NCI-H1694 (cell line): Measurements from ENCODE around the gene HSP90AA1.
"Not testable (repeated sequence)": the region's sequence is repeated elsewhere in the genome, so short reads cannot be mapped to it uniquely, and the experiment has no call there.

Source experiments
- DNase-seq: peaks from one replicate; lab custom pipeline; 2025; lab: John Stamatoyannopoulos, UW

Gene HSP90AA1

DNA sequence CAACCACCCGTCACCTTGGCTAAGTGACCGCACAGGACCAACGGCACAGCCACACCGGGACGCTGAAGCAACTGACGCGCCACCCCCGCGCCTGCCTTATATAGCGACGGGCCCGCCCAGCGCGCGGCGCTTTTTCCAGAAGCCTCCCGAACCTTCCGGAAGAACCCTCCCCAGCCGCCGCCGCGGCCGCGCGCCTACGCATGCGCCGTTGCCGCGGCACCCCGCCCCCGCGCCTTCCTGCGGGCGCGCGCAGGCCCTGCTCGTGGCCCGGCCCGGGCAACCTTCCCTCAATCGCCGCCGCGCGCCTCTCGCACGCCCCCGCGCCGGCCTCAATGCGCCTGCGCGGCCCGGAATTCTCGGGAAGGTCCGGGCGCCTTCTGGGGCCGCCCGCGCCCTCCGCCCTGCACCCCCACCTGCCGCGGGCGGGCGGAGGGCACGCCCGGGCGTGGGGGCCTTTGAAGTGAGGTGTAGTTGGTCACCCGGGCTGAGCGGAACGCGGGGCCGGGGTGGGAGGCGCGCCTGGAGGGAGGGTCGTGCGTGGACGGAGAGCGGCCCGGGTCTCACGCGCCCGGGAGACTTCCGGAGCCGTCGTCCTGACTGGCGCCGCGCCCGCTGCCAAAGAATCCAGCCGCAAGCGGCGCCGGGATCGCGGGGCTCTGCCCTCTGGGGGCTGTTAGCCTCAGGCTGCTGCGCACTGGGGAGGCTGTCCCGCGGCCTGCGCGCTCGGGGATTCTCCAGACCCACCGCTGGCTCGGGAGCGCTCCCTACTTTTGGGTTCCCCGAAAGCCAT lies at the start of gene HSP90AA1:
Gene HSP90AA1 (minus strand): TSS at position 73 of the 790 bp plus-strand sequence. CDS start 666 bp downstream, outside the sequence.
- DNase-seq, result peak; percentile 95

DNA sequence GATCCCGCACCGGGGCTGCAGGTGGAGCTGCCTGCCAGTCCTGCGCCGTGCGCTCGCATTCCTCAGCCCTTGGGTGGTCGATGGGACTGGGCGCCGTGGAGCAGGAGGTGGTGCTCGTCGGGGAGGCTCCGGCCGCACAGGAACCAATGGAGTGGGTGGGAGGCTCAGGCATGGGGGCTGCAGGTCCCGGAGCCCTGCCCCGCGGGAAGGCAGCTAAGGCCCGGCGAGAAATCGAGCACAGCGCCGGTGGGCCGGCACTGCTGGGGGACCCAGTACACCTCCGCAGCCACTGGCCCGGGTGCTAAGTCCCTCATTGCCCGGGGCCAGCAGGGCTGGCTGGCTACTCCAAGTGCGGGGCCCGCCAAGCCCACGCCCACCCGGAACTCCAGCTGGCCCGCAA lies 48.6 kb upstream of the HSP90AA1 start:
- DNase-seq, result not testable (repeated sequence)

DNA sequence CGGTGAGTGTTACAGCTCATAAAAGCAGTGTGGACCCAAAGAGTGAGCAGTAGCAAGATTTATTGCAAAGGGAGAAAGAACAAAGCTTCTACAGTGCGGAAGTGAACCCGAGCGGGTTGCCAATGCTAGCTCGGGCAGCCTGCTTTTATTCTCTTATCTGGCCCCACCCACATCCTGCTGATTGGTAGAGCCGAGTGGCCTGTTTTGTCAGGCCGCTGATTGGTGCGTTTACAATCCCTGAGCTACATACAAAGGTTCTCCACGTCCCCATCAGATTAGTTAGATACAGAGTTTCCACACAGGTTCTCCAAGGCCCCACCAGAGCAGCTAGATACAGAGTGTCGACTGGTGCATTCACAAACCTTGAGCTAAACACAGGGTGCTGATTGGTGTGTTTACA lies 47.9 kb upstream of the HSP90AA1 start:
- DNase-seq, result not testable (repeated sequence)

DNA sequence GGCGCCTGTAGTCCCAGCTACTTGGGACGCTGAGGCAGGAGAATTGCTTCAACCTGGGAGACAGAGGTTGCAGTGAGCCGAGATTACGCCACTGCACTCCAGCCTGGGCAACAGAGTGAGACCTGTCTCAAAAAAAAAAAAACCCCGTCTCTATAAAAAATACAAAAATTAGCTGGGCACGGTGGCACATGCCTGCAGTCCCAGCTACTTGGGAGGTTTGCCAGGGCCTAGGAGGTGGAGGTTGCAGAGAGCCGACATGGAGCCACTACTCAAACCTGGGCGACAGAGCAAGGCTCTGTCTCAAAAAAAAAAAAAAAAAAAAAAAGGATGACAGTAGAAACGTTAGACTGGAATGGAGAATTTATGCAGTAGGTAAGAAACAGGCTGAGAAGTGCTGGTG lies 47.2 kb upstream of the HSP90AA1 start:
- DNase-seq, result not testable (repeated sequence)

DNA sequence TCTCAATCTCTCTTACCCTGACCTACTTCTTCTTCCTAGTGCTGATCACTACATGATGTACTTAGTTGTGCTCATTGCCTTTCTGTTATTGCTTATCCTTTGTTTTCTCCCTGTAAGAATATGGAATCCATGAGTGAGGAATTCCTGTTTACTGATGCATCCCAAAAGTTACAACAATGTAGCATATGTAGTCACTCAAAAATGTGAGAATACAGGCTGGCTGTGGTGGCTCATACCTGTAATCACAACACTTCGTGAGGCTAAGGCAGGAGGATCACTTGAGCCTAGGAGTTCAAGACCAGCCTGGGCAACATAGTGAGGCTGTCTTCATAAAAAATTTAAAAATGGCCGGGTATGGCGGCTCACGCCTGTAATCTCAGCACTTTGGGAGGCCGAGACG lies 44.9 kb upstream of the HSP90AA1 start:
- DNase-seq, result no peak

DNA sequence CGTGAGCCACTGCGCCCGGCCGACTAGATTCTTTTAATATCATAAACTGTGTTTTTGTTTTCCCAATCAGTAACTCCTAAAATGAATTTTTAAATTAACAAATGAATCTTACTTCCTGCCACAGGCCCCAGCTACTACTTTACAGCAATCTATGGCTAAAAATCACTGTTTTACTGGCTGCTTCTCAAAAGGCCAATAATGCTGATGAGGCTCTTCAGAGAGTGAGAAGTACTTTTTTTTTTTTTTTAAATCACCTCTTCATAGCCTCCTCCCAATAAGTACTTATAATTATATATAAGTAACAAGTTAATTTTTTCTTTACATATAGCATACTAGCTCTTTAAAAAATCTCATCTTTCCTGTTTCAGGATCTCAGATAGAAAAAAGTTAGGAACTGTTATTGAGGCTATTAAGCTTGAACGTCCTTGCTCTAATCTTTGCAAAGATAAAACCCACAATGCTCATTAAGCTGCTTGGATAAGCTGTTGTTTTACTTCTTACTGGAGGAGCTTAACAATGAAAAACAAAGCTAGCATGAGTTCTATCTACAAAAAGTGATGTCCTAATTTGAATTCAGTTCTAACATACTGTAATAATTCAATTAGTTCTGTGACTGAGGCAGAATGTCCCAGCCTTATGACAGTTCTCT lies 40.1 kb upstream of the HSP90AA1 start:
- DNase-seq, result no peak

DNA sequence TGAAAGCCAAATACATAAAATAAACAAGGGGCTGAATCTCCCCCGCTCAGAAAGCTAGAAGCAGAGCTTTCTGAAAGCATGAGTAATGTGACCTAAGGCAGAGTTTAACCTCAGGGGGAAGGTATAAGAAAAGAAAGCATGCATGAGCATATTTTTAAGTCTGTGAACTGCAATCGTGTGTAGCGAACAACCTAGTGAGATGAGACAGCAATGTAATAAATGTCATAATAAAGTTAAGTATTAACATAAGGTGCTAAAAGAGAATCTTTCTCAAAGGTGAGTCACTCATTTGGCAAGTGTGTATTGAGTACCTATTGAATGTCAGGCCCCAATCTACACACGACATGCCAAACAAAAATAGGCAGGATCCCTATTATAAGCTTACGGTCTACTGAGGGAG lies 38.7 kb upstream of the HSP90AA1 start:
- DNase-seq, result no peak

DNA sequence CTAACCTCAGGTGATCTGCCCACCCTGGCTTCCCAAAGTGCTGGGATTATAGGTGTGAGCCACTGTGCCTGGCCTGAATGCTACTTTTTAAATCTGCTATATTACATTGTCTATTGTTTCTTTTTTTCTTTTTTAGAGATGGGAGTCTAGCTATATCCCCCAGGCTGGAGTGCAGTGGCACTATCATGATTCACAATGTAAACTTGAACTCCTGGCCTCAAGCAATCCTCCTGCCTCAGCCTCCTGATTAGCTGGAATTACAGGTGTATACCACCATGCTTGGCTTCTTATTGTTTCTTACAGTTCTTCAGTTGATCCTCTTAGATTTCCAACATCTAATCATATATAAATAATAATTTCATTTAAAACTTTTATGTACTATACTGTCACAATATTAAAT lies 37.6 kb upstream of the HSP90AA1 start:
- DNase-seq, result no peak

DNA sequence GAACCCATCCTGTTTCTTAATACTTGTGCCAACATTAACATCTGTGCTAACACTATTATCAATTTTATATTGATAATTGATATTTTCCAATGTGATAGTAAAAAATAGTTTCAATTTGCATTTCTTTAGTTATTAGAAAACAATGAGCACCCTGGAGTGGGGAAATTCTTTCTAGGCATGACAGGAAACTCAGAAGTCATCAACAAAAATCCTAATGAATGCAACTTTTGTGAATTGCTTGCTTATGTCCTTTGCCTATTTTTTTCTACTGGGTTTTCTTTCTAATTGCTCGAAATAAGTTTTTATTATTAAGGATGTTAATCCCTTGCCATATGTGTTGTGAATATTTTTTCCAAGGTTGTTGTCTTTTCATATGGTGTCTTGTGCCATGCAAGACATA lies 34.7 kb upstream of the HSP90AA1 start:
- no peak for DNase-seq

DNA sequence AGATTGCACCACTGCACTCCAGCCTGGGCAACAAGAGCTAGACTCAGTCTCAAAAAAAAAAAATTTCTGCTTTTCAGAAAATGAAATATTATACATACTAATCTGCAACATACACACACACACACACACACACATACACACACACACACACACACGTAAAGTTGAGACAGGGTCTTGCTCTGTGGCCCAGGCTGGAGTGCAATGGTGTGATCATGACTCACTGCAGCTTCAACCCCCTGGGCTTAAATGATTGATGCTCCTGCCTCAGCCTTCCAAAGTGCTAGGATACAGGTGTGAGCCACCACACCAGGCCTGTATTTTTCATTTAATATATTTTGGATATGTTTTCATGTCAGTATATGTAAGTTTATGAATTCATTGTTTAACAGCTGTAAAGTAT lies 34.0 kb upstream of the HSP90AA1 start:
- no peak for DNase-seq

DNA sequence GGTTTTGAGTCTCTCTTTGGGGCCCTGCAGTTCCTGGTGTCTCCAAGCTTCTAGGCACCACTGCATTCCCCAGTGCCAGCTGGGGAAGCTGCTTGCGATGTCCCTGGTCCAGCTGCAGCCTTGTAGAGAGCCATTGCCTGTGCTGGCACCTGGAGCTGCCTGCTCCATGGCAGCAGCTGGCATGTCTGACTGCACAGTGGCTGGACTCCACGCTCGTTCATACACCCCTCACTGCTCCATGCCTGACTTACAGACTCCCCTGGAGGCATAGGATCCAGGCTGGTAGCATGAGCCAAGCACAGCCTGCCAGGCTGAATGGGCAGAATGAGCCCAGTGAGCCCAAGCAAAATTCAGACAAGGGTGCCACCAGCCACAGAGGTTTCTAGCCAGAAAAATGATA lies 31.0 kb upstream of the HSP90AA1 start:
- DNase-seq, result no peak

DNA sequence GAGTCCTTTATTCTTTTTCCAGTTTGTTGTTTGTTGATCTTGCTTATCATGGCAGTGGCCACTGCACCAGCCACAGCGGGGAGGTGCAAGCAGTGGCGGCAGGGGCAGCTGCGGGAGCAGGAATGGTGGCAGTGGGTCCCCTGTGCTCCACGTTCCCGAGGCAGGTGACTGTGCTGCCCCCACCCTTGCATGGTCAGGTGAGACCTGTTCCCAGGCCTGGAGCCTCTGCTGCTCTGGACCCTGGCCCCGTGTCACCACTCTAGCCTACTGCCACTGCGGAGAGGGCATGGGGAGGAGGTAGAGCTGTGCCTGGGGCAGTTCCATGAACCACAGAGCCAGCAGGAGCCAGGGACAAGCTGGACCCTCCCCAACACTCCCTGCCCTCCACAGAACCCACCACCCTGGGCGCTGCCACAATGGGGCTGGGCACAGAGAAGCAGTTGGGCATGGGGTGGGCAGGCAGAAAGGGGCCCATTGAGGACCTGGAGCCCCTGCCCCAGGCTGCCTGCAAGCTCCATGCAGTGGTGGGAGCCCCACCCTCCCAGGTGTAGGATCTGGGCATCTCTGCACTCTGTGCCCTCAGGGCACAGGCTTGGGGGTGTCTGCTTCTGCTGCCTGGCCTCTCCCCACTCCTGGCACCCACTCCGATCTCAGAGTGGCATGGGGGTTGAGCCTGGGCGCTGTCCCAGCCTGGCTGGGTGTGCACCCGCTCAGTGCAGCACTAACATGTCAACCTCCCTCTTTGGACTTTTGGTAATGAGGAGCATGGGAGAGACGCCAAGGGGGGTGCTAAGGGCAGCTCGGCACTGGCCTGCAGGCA lies 29.7 kb upstream of the HSP90AA1 start:
- DNase-seq, result no peak

DNA sequence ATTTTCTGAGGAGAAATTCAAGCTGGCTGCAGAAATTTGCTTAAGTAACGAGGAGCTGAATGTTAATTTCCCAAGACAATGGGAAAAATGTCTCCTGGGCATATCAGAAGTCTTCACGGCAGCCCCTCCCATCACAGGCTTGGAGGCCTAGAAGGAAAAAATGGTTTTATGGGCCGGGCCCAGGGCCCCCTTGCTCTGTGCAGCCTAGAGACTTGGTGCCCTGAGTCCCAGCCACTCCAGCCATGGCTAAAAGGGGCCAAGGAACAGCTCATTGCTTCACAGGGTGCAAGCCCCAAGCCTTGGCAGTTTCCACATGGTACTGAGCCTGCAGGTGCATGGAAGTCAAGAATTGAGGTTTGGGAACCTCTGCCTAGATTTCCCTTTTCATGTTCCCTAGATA lies 24.3 kb upstream of the HSP90AA1 start:
- no peak for DNase-seq

DNA sequence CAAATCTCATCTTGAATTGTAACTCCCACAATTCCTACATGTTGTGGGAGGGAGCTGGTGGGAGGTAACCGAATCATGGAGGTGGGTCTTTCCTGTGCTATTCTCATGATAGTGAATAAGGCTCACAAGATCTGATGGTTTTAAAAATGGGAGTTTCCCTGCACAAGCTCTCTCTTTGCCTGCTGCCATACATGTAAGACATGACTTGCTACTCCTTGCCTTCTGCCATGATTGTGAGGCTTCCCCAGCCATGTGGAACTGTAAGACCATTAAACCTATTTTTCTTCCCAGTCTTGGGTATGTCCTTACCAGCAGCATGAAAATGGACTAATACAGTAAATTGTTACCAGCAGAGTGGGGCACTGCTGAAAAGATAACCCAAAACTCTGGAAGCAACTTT lies 22.5 kb upstream of the HSP90AA1 start:
- DNase-seq, result not testable (repeated sequence)

DNA sequence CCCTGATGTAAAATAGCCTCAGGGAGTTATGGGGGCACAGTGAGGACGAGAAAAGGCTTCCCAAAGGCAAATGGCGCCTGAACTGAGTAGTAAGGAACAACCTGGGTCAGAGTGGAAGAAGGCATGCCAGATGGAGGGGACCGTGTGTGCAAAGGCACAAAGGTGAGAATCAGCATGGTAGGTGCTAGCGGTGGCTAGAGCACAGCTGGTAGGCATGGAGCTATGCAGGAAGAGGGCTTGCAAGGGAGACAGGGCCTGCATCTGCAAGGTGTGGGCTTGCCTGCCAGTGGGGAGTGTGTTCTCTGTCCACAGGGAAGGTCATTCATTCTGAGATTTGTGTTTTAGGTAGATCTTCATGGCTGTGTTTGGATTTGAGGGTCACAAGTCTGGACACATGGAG lies 18.5 kb upstream of the HSP90AA1 start:
- DNase-seq, result no peak

DNA sequence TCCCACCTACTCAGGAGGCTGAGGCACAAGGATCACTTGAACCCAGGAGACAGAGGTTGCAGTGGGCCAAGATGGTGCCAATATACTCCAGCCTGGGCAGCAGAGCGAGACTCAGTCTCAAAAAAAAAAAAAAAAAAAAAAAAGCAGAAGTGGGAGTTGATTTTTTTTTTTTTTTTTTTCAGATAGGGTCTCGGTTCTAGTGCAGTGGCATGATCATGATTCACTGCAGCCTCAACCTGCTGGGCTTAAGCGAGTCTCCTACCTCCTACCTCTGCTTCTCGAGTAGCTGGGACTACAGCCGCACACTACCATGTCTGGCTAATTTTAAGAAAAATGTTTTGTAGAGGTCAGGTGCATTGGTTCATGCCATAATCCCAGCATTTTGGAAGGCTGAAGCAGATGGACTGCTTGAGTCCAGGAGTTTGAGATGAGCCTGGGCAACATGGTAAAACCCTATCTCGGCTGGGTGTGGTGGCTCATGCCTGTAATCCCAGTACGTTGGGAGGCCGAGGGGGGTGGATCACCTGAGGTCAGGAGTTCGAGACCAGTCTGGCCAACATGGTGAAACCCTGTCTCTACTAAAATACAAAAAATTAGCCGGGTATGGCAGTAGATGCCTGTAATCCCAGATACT lies 16.3 kb upstream of the HSP90AA1 start:
- no peak for DNase-seq

DNA sequence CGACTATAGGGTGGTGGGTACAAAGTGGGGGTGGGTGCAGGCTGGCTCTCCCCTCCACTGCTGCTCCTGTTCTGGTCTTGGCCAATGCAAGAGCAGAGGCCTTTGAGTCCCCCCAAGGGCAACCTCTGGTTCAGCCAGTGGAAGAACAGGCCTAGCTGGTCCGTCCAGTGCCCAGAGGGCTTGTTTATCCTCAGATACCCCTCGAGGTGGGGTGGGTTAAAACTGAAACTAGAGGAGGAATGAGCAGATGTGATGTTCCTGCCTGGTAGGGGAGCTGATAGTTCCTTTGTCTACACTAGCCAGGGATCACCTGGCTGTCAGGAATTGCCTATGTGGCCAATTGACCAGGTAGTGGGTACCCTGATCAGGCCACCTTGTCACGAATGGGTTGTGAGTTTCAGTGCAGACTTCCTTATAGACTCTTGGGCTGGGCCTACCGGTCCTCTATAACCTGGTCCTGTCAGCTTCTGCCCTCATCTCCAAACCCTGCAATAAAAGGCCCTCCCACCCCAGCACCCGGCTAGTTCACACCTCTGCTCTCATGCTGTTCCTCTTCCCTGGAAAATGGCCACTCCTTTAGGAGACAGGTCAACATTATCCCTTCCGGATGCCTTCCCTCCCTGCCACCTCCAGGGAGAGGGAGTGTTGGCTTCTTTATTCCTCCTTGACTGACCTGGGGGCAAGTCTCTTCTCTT lies 10.7 kb upstream of the HSP90AA1 start:
- no peak for DNase-seq

DNA sequence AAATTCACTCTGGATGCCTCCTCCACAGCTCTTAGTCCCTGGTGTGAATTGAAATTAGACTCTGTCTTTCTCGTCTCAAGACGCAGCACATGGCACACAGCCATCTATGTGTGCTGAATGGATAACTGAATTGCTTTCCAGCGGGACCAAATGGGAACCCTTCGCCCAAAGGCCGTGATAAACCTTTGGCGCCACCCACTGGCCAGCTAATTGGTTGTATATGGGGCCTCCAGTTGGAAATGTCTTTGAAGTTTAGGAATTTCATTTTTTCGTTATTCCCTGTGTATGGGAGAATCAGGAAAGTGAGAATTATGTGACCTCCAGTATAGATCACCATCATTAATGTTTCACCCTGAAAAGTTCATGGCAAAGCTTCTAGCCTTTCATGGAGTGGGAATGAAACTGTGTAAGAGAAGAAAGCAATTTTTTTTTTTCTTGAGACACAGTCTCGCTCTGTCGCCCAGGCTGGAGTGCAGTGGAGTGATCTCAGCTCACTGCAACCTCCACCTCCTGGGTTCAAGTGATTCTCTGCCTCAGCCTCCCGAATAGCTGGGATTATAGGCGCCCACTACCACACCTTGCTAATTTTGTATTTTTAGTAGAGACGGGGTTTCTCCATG lies 9.8 kb upstream of the HSP90AA1 start:
- peak; percentile 96 for DNase-seq

DNA sequence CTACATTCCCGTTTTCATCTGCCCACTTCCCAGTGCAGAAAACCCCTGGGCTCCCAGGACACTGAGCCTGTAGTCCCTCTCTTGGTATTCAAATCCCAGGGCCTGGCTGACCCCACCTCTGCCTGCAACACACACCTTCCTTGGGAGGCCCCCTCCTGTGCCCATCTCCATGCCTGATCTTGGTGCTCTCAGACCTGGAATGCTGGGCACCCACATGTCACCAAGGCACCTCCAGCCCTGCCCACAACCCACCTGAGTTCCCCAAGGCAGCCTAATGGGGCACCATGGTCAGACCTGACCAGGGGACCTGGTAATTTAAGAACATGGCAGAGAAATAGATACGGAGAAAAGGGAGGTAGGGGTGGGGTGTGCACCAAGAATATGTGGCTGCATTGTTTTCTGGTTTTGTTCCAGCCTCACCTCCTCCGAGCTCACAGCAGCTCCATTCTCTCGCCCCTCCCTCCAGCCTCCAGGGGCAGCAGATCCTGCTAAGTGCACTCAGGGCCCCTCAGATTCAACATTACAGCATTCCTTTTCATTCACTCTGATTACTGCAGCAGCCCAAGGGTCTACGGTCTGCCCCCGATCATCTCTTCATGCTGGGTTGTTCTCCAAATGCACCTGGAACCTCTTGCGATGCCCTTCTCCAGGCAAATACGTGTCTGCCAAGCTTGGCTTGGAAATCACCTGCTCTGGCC lies 9.2 kb upstream of the HSP90AA1 start:
- DNase-seq, result no peak

DNA sequence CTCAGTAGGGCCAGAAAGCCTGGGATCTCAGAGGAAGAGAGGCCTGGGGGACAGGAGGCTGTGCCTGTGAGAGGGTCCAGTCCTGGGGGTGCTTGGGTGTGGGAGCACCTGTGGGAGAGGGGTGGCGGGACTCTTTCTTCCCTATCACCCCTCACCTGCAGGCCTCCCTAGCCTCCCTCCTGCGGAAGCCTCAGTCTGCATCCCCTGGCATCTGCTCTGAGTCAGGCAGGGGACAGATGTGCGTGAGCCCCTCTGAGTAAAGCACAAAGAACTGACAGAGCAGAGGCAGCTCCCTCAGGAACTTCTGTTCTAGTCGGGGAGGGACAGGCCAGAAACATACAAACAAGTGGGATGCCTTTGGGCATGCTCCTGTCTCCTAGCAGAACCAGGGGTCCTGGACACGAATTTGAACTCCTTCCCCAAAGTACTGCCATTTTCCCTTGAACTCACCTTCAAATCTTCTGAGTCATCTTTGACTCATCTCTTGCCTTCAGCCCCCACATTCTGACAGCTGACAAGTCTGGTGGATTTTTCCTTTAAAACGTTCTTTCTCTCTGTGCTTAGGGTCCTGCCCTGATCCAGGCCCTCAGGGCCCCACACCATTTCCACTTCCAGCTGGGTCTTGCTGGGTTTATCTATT lies 8.5 kb upstream of the HSP90AA1 start:
- DNase-seq, result no peak
